ENCODE data around the gene PDSS2. TPM values are rescaled to one million over a fixed set of nuclear protein-coding genes. Genes with fewer than 3 reads are reported as not detected.

Gene PDSS2
- total RNA-seq, 1 donor from 2014 or later = 14.9 TPM

DNA sequence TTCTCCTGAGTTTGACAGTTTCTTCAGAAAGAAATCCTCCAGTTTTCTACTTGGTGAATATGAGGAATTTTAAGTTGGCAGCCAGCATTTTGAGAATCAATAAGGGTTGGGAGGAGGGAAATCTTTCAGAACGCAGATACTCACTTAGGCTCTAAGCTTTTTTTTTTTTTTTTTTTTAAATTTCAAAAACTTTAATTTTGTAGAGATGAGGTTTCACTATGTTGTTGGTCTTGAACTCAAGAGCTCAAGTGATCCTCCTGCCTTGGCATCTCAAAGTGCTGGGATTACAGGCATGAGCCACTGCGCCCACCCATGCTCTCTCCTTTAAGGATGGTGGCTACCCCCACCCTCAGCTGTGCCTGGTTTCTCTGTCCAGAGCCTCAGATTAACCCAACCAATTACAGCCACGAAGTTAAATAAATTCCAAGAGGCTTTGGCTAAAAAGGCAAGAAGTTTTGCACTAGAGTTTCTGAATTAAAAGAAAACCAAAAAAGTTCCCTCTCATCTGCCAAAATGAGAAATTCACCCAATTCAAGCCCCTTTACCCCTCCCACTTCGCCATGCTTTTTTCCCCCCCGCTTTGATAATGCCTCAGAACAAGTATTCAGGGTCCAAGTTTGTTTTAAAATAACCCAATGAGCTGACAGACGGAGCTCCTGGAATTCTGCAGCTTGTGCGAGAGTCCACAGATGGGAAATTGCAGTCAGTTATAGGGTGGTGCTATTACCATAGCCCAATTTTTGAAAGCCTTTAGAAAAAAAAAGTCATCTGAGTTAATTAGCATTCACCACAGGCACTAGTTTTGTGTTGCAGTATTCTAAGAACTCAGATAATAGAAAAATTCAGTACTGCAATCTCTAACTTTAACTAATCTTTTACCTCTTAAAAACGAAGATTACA, 249.7 kb downstream of the PDSS2 start:
- no peak for TF ChIP-seq CTCF (conservative IDR thresholded peaks at IDR 0.05)
- Mint-ChIP-seq H3K27me3 (ENCODE audit: low read depth) (no peaks in the 10 kb centered on the region), H3K4me1 (peaks cover 4% of the 10 kb centered on the region), H3K4me3 (no peak overlapping the region), H3K9me3 (peaks cover under 1% of the 10 kb centered on the region), H3K36me3 (ENCODE audit: low read depth) (peaks cover 3% of the 10 kb centered on the region), H3K27ac (ENCODE audit: unreplicated experiment) (no peak overlapping the region)
- DNase-seq (ENCODE audit: low read depth, low spot score) = no peak

DNA sequence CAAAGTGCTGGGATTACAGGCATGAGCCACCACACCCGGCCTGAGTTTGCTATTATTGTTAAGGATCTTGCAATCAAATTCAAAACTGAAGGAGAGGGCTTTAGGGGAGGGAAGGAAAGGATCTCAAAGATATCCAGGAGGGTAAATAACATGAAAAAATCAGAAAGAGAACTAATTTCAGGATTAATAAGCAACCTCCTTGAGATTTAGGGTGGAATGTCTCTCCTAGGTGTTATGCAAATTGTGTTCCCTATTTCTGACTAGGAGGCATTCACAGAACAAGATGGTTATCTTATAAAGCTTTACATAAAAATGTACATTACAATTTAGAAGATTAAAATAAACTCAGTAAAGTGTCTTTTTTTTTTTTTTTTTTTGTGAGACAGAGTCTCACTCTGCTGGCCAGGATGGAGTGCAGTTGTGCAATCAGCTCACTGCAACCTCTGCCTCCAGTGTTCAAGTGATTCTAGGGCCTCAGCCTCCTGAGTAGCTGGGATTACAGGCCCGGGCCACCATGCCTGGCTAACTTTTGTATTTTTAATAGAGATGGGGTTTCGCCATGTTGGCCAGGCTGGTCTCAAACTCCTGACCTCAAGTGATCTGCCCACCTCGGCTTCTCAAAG, 252.0 kb downstream of the PDSS2 start:
- TF ChIP-seq CTCF (conservative IDR thresholded peaks at IDR 0.05) = no peak
- Mint-ChIP-seq H3K4me3 (no peak overlapping the region), H3K4me1 (peaks cover 4% of the 10 kb centered on the region), H3K27me3 (ENCODE audit: low read depth) (no peaks in the 10 kb centered on the region), H3K27ac (ENCODE audit: unreplicated experiment) (no peak overlapping the region), H3K9me3 (peaks cover 6% of the 10 kb centered on the region), H3K36me3 (ENCODE audit: low read depth) (peaks cover 13% of the 10 kb centered on the region)
- DNase-seq (ENCODE audit: low read depth, low spot score) = no peak

- Mint-ChIP-seq H3K9me3 (peaks cover 6% of the 10 kb centered on the region), H3K4me1 (peaks cover 4% of the 10 kb centered on the region), H3K36me3 (ENCODE audit: low read depth) (peaks cover 13% of the 10 kb centered on the region), H3K27ac (ENCODE audit: unreplicated experiment) (no peak overlapping the region), H3K4me3 (no peak overlapping the region), H3K27me3 (ENCODE audit: low read depth) (no peaks in the 10 kb centered on the region)
- DNase-seq (ENCODE audit: low read depth, low spot score) = no peak
- TF ChIP-seq CTCF (conservative IDR thresholded peaks at IDR 0.05) = no peak
Measured at GRCh38 chr6:107205058-107205998, 254.0 kb downstream of the PDSS2 start.

- Mint-ChIP-seq H3K4me3 (no peak overlapping the region), H3K36me3 (ENCODE audit: low read depth) (peaks cover 14% of the 10 kb centered on the region), H3K9me3 (peaks cover 6% of the 10 kb centered on the region), H3K27ac (ENCODE audit: unreplicated experiment) (no peak overlapping the region), H3K4me1 (no peaks in the 10 kb centered on the region), H3K27me3 (ENCODE audit: low read depth) (no peaks in the 10 kb centered on the region)
- DNase-seq (ENCODE audit: low read depth, low spot score) = no peak
- TF ChIP-seq CTCF (conservative IDR thresholded peaks at IDR 0.05) = no peak
Measured at GRCh38 chr6:107202876-107203468, 256.4 kb downstream of the PDSS2 start.

Data from neural crest cell (in vitro differentiated cells).